GM23338 (cell line): Measurements from ENCODE around the gene CFL2. TPM values are rescaled to one million over a fixed set of nuclear protein-coding genes. Genes with fewer than 3 reads are reported as not detected.

ENCODE experiments used
- ATAC-seq: fragments of 200-7000 bp; cut with Tn5 transposase; 3 replicates; pipeline ENCODE4 v1.9.1; 2020
- DNase-seq: peaks from one replicate; pipeline ENCODE4 v3.0.0-alpha.2; 2015; ENCODE audit warnings: low spot score
- H2AFZ ChIP-seq: fragments of 200-600 bp; sonication (generic); 2 replicates; pipeline ENCODE4 v1.8.0; 2016; ENCODE audit warnings: antibody characterized with exemption, mild to moderate bottlenecking, moderate library complexity
- H3F3A ChIP-seq: fragments of 200-600 bp; sonication (generic); replicated peaks from 2 replicates; pipeline ENCODE4 v1.8.0; 2017; ENCODE audit warnings: antibody characterized with exemption, mixed run types, low read depth
- H3K27ac ChIP-seq: fragments of 200-600 bp; sonication (generic); 2 replicates; pipeline ENCODE4 v1.6.1; 2016; ENCODE audit warnings: low read depth
- H3K27me3 ChIP-seq: fragments of 200-600 bp; sonication (generic); 2 replicates; pipeline ENCODE4 v1.8.0; 2016; ENCODE audit warnings: mild to moderate bottlenecking, mixed run types, moderate library complexity; ENCODE audit not compliant: insufficient read depth
- H3K36me3 ChIP-seq: fragments of 200-600 bp; sonication (generic); 2 replicates; pipeline ENCODE4 v1.8.0; 2016; ENCODE audit warnings: mild to moderate bottlenecking; ENCODE audit not compliant: insufficient read depth
- H3K4me1 ChIP-seq: fragments of 200-600 bp; sonication (generic); 2 replicates; pipeline ENCODE4 v1.8.0; 2016; ENCODE audit warnings: mild to moderate bottlenecking, moderate library complexity; ENCODE audit not compliant: insufficient read depth
- H3K4me2 ChIP-seq: fragments of 200-600 bp; sonication (generic); 2 replicates; pipeline ENCODE4 v1.7.1; 2017; ENCODE audit warnings: mixed run types
- H3K4me3 ChIP-seq: fragments of 200-600 bp; sonication (generic); 2 replicates; pipeline ENCODE4 v1.6.1; 2016; ENCODE audit warnings: mixed run types
- H3K79me2 ChIP-seq: fragments of 200-600 bp; sonication (generic); replicated peaks from 2 replicates; pipeline ENCODE4 v1.8.0; 2017; ENCODE audit warnings: mild to moderate bottlenecking; ENCODE audit not compliant: insufficient read depth
- H3K9me2 ChIP-seq: fragments of 200-600 bp; sonication (generic); 2 replicates; pipeline ENCODE4 v1.8.0; 2017; ENCODE audit not compliant: insufficient read depth
- H4K20me1 ChIP-seq: fragments of 200-600 bp; sonication (generic); replicated peaks from 2 replicates; pipeline ENCODE4 v1.8.0; 2017; ENCODE audit warnings: mild to moderate bottlenecking; ENCODE audit not compliant: insufficient read depth
- H3K27ac Mint-ChIP-seq: 2 replicates; pipeline ENCODE4 v1.8.0; 2020; ENCODE audit warnings: inconsistent platforms, mild to moderate bottlenecking, moderate library complexity, mixed read lengths
- H3K27me3 Mint-ChIP-seq: 3 replicates; pipeline ENCODE4 v1.8.0; 2022; ENCODE audit warnings: low read depth, mild to moderate bottlenecking, moderate library complexity, mixed read lengths, inconsistent platforms; ENCODE audit not compliant: insufficient read depth, poor library complexity
- H3K36me3 Mint-ChIP-seq: 3 replicates; pipeline ENCODE4 v1.8.0; 2021; ENCODE audit warnings: low read depth, mild to moderate bottlenecking, inconsistent platforms, moderate library complexity, mixed read lengths
- H3K4me1 Mint-ChIP-seq: 3 replicates; pipeline ENCODE4 v1.8.0; 2020; ENCODE audit warnings: mild to moderate bottlenecking, inconsistent platforms, mixed read lengths
- H3K4me3 Mint-ChIP-seq: 3 replicates; pipeline ENCODE4 v1.8.0; 2021; ENCODE audit warnings: moderate library complexity, mild to moderate bottlenecking, inconsistent platforms, mixed read lengths
- H3K9me3 Mint-ChIP-seq: 3 replicates; pipeline ENCODE4 v1.8.0; 2020; ENCODE audit warnings: moderate library complexity, mild to moderate bottlenecking, inconsistent platforms, mixed read lengths
- EZH2 ChIP-seq: fragments of 200-600 bp; sonication (generic); IDR thresholded peaks from one replicate; pipeline ENCODE4 v1.8.0; 2017; ENCODE audit warnings: antibody characterized with exemption, mild to moderate bottlenecking, low read depth; ENCODE audit not compliant: unreplicated experiment
- NANOG ChIP-seq: IDR thresholded peaks from 2 replicates; pipeline ENCODE4 v1.6.1; 2016; ENCODE audit warnings: antibody characterized with exemption, borderline replicate concordance
- POLR2AphosphoS5 ChIP-seq: IDR thresholded peaks from 2 replicates; pipeline ENCODE4 v1.6.1; 2016; ENCODE audit warnings: antibody characterized with exemption, low read depth
- STAT1 ChIP-seq: IDR thresholded peaks from one replicate; pipeline ENCODE4 v1.6.1; 2016; ENCODE audit warnings: antibody characterized with exemption; ENCODE audit not compliant: unreplicated experiment
- ZNF331 ChIP-seq: fragments of 250-450 bp; sonication (Bioruptor Pico); IDR thresholded peaks from 2 replicates; pipeline ENCODE4 v1.5.0; 2020; ENCODE audit warnings: low read depth, mild to moderate bottlenecking, moderate library complexity
- polyA plus RNA-seq: library from polyadenylated mRNA; unstranded; fragments of >200 nt; fragmentation: Nextera tagmentation; extraction: Ambion mirVana; gene quantifications from 2 replicates; pipeline ENCODE4 v1.2.1, GENCODE V29; 2016
- total RNA-seq: library from RNA; depleted of rRNA; stranded (reverse); fragments of >200 nt; shearing (Covaris generic); gene quantifications from 2 replicates; pipeline ENCODE4 v1.2.3, GENCODE V29; 2014
- TF ChIP-seq, protein P1 (sequence below): IDR thresholded peaks from one replicate; pipeline ENCODE4 v1.6.1; 2018; ENCODE audit warnings: antibody characterized with exemption; ENCODE audit not compliant: unreplicated experiment

CFL2 gene
- total and polyA plus RNA-seq, 2 experiments from 2014 or later: 10.9 to 14.8 TPM

DNA sequence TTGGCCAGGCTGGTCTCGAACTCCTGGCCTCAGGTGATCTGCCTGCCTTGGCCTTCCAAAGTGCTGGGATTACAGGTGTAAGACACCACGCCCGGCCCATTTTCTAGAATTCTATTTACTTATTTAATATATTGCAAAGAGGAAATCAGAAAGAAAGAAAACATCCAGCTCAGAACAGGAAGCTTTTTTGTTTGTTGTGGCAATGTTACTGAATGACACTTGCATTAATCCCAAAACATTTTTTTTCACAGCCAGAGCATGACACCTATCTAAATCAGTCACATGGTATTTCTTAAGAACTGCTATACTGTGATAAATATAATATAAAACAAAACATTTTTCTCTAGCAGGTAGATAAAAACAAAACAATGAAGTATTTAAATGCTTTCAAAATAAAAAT lies 12.6 kb downstream of the CFL2 start:
- H3K4me1 Mint-ChIP-seq: no peaks in the 10 kb centered on the region

DNA sequence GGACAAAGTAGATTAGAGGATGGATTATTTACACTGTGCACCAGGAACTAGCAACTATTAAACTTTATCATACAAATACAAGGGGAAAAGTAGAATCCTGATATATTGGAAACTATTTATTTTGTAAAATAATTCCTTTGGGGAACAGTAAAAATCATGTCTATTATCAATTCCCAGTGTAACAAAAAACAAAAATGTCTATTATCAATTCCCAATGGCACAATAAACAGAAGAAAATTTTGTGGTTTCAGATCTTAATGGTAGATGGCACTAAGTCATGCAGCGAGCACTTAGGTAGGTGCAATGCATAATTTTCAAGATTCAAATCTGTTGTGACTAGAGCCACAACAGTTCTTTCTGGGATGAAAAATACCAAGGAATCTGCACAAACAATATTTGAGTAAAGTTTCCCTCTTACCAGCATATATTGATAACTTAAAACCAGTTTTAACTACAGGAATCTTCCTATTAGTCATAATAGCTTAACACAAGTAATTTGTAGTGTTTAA lies 13.7 kb downstream of the CFL2 start:
- Mint-ChIP-seq H3K4me1 (no peaks in the 10 kb centered on the region), H3K27ac (no peak overlapping the region), H3K9me3 (no peaks in the 10 kb centered on the region), H3K36me3 (no peaks in the 10 kb centered on the region), H3K27me3 (peaks cover 5% of the 10 kb centered on the region), H3K4me3 (no peak overlapping the region)
- no peaks in the 10 kb centered on the region for H4K20me1 ChIP-seq
- H3K4me2 ChIP-seq: no peak overlapping the region
- H3K36me3 ChIP-seq: no peaks in the 10 kb centered on the region
- no peak overlapping the region for H3K27ac ChIP-seq
- no peaks in the 10 kb centered on the region for H3K9me2 ChIP-seq
- no peak overlapping the region for H3K4me3 ChIP-seq
- H3K27me3 ChIP-seq: no peaks in the 10 kb centered on the region
- no peak overlapping the region for H2AFZ ChIP-seq
- no peaks in the 10 kb centered on the region for H3K4me1 ChIP-seq
- no peak for ATAC-seq
- no peaks in the 10 kb centered on the region for H3F3A ChIP-seq
- no peak for DNase-seq
- H3K79me2 ChIP-seq: no peaks in the 10 kb centered on the region
- TF ChIP-seq POLR2AphosphoS5 (no peak), STAT1 (no peak), ZNF331 (CRISPR knock-in tag) (no peak), NANOG (no peak)
- TF ChIP-seq, protein P1, sequence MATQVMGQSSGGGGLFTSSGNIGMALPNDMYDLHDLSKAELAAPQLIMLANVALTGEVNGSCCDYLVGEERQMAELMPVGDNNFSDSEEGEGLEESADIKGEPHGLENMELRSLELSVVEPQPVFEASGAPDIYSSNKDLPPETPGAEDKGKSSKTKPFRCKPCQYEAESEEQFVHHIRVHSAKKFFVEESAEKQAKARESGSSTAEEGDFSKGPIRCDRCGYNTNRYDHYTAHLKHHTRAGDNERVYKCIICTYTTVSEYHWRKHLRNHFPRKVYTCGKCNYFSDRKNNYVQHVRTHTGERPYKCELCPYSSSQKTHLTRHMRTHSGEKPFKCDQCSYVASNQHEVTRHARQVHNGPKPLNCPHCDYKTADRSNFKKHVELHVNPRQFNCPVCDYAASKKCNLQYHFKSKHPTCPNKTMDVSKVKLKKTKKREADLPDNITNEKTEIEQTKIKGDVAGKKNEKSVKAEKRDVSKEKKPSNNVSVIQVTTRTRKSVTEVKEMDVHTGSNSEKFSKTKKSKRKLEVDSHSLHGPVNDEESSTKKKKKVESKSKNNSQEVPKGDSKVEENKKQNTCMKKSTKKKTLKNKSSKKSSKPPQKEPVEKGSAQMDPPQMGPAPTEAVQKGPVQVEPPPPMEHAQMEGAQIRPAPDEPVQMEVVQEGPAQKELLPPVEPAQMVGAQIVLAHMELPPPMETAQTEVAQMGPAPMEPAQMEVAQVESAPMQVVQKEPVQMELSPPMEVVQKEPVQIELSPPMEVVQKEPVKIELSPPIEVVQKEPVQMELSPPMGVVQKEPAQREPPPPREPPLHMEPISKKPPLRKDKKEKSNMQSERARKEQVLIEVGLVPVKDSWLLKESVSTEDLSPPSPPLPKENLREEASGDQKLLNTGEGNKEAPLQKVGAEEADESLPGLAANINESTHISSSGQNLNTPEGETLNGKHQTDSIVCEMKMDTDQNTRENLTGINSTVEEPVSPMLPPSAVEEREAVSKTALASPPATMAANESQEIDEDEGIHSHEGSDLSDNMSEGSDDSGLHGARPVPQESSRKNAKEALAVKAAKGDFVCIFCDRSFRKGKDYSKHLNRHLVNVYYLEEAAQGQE: no peak

More for the DNA sequence above, 12.6 kb downstream of the CFL2 start:
- H3K9me3 Mint-ChIP-seq: no peaks in the 10 kb centered on the region
- H3K9me2 ChIP-seq: no peaks in the 10 kb centered on the region
- no peaks in the 10 kb centered on the region for H3K4me1 ChIP-seq
- H3K4me3 ChIP-seq: no peak overlapping the region
- TF ChIP-seq EZH2: no peak
- no peak for TF ChIP-seq NANOG
- H3K27ac Mint-ChIP-seq: no peak overlapping the region
- H3K36me3 Mint-ChIP-seq: no peaks in the 10 kb centered on the region
- H3K36me3 ChIP-seq: no peaks in the 10 kb centered on the region
- DNase-seq (no peak), ATAC-seq (no peak)
- H2AFZ ChIP-seq: no peak overlapping the region
- H3K79me2 ChIP-seq: no peaks in the 10 kb centered on the region
- no peaks in the 10 kb centered on the region for H3F3A ChIP-seq
- H3K4me3 Mint-ChIP-seq: no peak overlapping the region
- H3K4me2 ChIP-seq: no peak overlapping the region
- no peaks in the 10 kb centered on the region for H4K20me1 ChIP-seq
- H3K27ac ChIP-seq: no peak overlapping the region
- H3K27me3 Mint-ChIP-seq: peaks cover 5% of the 10 kb centered on the region
- H3K27me3 ChIP-seq: no peaks in the 10 kb centered on the region
